Endothelial cell of umbilical vein (primary cell): ENCODE measurements around the gene LY6G6C.

Experiments used
- EZH2 ChIP-seq: IDR thresholded peaks from 2 replicates; pipeline ENCODE4 v1.6.1; 2012; ENCODE audit warnings: borderline replicate concordance, low read depth, mild to moderate bottlenecking, moderate library complexity, low read length, inconsistent platforms; ENCODE audit not compliant: severe bottlenecking
- FOS ChIP-seq: IDR thresholded peaks from 2 replicates; pipeline ENCODE4 v1.6.1; 2011; ENCODE audit warnings: mild to moderate bottlenecking, low read length, moderate library complexity, borderline replicate concordance; ENCODE audit not compliant: insufficient read depth
- POLR2A ChIP-seq: IDR thresholded peaks from 2 replicates; pipeline ENCODE4 v1.6.1; 2012; ENCODE audit warnings: low read depth, mild to moderate bottlenecking, control low read depth, low read length
- POLR2AphosphoS5 ChIP-seq: IDR thresholded peaks from 2 replicates; pipeline ENCODE4 v1.6.1; 2012; ENCODE audit warnings: low read depth, mild to moderate bottlenecking, control low read depth, low read length, moderate library complexity; ENCODE audit not compliant: insufficient read depth
- TF ChIP-seq, protein P1 (sequence below), 2 donors: IDR thresholded peaks; 1 replicate in 1 of 2; 2 replicates in 1 of 2; pipeline ENCODE4 v1.5.1; 2011; ENCODE audit warnings: low read length in 2 of 2, mild to moderate bottlenecking in 2 of 2, moderate library complexity in 2 of 2, control low read depth in 1 of 2, inconsistent platforms in 1 of 2, low read depth in 1 of 2; ENCODE audit not compliant: insufficient read depth in 1 of 2; ENCODE audit errors: extremely low read depth in 1 of 2

DNA sequence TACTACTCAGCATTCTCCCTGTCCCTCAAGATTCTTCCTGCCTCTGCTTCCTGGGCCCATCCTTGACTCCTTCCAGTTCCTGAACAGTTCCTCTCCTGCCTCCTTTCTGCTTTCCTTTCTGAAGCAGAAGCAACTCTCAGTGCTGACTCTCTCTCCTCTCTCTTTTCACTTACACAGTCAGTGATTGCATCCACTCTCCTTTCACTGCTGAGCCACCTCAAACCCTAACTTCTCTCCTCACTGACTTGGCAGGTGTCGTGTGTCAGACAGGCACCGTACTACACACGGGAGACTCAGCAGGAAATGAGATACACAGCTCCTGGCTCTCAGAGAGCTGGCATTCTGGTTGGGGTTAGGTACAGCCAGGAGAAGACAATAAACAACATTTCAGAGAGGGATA lies 24.0 kb downstream of the LY6G6C start:
- TF ChIP-seq POLR2A (no peak), EZH2 (no peak), POLR2AphosphoS5 (no peak), FOS (no peak)
- TF ChIP-seq, protein P1, sequence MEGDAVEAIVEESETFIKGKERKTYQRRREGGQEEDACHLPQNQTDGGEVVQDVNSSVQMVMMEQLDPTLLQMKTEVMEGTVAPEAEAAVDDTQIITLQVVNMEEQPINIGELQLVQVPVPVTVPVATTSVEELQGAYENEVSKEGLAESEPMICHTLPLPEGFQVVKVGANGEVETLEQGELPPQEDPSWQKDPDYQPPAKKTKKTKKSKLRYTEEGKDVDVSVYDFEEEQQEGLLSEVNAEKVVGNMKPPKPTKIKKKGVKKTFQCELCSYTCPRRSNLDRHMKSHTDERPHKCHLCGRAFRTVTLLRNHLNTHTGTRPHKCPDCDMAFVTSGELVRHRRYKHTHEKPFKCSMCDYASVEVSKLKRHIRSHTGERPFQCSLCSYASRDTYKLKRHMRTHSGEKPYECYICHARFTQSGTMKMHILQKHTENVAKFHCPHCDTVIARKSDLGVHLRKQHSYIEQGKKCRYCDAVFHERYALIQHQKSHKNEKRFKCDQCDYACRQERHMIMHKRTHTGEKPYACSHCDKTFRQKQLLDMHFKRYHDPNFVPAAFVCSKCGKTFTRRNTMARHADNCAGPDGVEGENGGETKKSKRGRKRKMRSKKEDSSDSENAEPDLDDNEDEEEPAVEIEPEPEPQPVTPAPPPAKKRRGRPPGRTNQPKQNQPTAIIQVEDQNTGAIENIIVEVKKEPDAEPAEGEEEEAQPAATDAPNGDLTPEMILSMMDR (IDR thresholded peaks at IDR 0.05; ENCODE audit: extremely low read depth in 1 of 2, insufficient read depth in 1 of 2, low read depth in 1 of 2, low read length in 2 of 2), result no peak
